T-helper 2 cell (primary cell): ENCODE measurements around the gene SLC8A1.
A peak's percentile ranks its signal among the peaks of the same experiment; 100 is the strongest.

Experiments used
- DNase-seq, 5 experiments: peaks; one replicate each; pipeline versions ENCODE4 v3.0.0 to v3.0.0-alpha.2; 2012 to 2022

SLC8A1 gene

GRCh38 chr2:40179801-40180200 is 272.1 kb downstream of the SLC8A1 start:
- no peak for DNase-seq

GRCh38 chr2:40178971-40179370 is 272.9 kb downstream of the SLC8A1 start:
- DNase-seq, result peak in 1 of 5 experiments; percentile 55

- no peak for DNase-seq
These were observed 273.6 kb downstream of the SLC8A1 start for GRCh38 chr2:40178171-40178778.

- no peak for DNase-seq
These were observed 274.5 kb downstream of the SLC8A1 start for GRCh38 chr2:40177366-40177765.

GRCh38 chr2:40173276-40173675 is 278.6 kb downstream of the SLC8A1 start:
- DNase-seq, result no peak

GRCh38 chr2:40169856-40170255 is 282.0 kb downstream of the SLC8A1 start:
- DNase-seq, result no peak

- DNase-seq, result no peak
These were observed 282.5 kb downstream of the SLC8A1 start for GRCh38 chr2:40169430-40169829.

GRCh38 chr2:40168546-40168945 is 283.3 kb downstream of the SLC8A1 start:
- no peak for DNase-seq

GRCh38 chr2:40168032-40168431 is 283.9 kb downstream of the SLC8A1 start:
- no peak for DNase-seq

- no peak for DNase-seq
These were observed 285.9 kb downstream of the SLC8A1 start for GRCh38 chr2:40166006-40166405.

- DNase-seq, result no peak
These were observed 286.4 kb downstream of the SLC8A1 start for GRCh38 chr2:40165509-40165844.

- DNase-seq, result no peak
These were observed 287.0 kb downstream of the SLC8A1 start for GRCh38 chr2:40164736-40165508.

- DNase-seq, result no peak
These were observed 289.9 kb downstream of the SLC8A1 start for GRCh38 chr2:40161986-40162385.

GRCh38 chr2:40160751-40161218 is 291.1 kb downstream of the SLC8A1 start:
- no peak for DNase-seq

- no peak for DNase-seq
These were observed 292.6 kb downstream of the SLC8A1 start for GRCh38 chr2:40159333-40159732.

- no peak for DNase-seq
These were observed 293.1 kb downstream of the SLC8A1 start for GRCh38 chr2:40158781-40159180.

- no peak for DNase-seq
These were observed 296.2 kb downstream of the SLC8A1 start for GRCh38 chr2:40155728-40156127.

GRCh38 chr2:40150266-40150665 is 301.6 kb downstream of the SLC8A1 start:
- DNase-seq, result no peak

GRCh38 chr2:40148334-40148733 is 303.6 kb downstream of the SLC8A1 start:
- DNase-seq, result no peak

GRCh38 chr2:40147360-40147759 is 304.5 kb downstream of the SLC8A1 start:
- no peak for DNase-seq

- no peak for DNase-seq
These were observed 307.9 kb downstream of the SLC8A1 start for GRCh38 chr2:40144022-40144421.

GRCh38 chr2:40138314-40138713 is 313.6 kb downstream of the SLC8A1 start:
- no peak for DNase-seq

GRCh38 chr2:40131081-40131704 is 320.7 kb downstream of the SLC8A1 start:
- DNase-seq, result no peak
